BLaER1 treated with 17β-estradiol and CSF1 and Interleukin-3, amounts not matched to agents 10 nM and 100 nM (cell line): ENCODE measurements around the gene PLCB1.

Experiments used
- H3K27ac ChIP-seq, 11 experiments: shearing (Covaris generic); formaldehyde crosslinking; 2 replicates each; pipeline ENCODE4 v1.8.1; 2022
- H3K27me3 ChIP-seq, 11 experiments: shearing (Covaris generic); formaldehyde crosslinking; 2 replicates each; pipeline ENCODE4 v1.8.1; 2022
- H3K36me3 ChIP-seq, 11 experiments: shearing (Covaris generic); formaldehyde crosslinking; 2 replicates each; pipeline ENCODE4 v1.8.1; 2022
- H3K4me1 ChIP-seq, 10 experiments: shearing (Covaris generic); formaldehyde crosslinking; 2 replicates each; pipeline ENCODE4 v1.8.1; 2022
- H3K4me2 ChIP-seq, 11 experiments: shearing (Covaris generic); formaldehyde crosslinking; 2 replicates each; pipeline ENCODE4 v1.8.1; 2022
- H3K4me3 ChIP-seq, 10 experiments: shearing (Covaris generic); formaldehyde crosslinking; 2 replicates each; pipeline ENCODE4 v1.8.1; 2022
- H3K9ac ChIP-seq, 11 experiments: shearing (Covaris generic); formaldehyde crosslinking; 2 replicates each; pipeline ENCODE4 v1.8.1; 2022
- H3K9me3 ChIP-seq, 11 experiments: shearing (Covaris generic); formaldehyde crosslinking; replicated peaks in 1 of 11; 2 replicates each; pipeline ENCODE4 v1.8.1; 2022
- H4K20me1 ChIP-seq, 11 experiments: shearing (Covaris generic); formaldehyde crosslinking; 2 replicates each; pipeline ENCODE4 v1.8.1; 2022
- Cebpa-rat ChIP-seq, 11 experiments: shearing (Covaris generic); IDR thresholded peaks; 2 replicates each; pipeline ENCODE4 v1.8.1; 2022

Gene PLCB1

DNA sequence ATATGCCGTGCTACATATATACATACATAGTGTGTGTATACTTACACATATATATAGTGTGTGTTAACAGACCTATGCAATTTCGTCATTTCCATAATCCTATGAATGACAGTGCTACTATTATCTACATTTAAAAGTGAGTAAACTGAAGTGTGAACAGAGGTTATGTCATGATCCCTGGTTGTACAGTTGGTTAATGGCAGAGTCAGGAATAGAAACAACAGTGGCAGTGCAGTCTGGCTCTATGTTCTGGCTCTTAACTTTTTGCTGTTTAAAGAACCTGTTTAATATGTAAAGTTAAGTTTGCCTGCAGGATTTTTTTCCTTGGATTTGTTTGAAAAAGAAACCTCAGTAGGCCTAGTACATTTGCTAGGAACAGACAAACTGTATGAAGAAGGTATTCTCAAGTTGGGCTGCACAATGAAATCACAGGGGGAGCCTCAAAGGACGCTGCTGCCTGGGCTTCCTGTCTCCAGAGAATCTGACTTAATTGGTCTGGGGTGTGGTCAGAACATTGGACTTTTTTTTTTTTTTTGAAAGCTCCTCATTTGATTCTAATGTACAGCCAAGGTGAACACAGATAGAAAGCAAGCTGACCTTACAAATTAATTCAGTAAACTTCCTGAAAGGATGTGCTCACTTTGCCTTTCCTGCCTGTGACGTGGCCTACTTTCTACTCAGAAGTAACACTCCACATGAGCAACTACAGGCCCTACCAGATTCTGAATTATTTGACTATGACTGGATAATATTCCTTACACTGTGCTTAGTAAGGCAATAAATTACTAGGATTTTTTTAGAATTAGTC is 29.4 kb downstream of the PLCB1 start:
- no peaks in the 10 kb centered on the region for H3K27me3 ChIP-seq
- peaks cover 18 to 35% (median 29%) of the 10 kb centered on the region in 11 experiments for H3K9me3 ChIP-seq
- no peak for TF ChIP-seq Cebpa-rat (IDR thresholded peaks at IDR 0.05)
- no peaks in the 10 kb centered on the region for H4K20me1 ChIP-seq
- H3K4me3 ChIP-seq: no peak overlapping the region
- H3K4me2 ChIP-seq: peak overlapping the region in 10 of 11 experiments; percentile 9 to 59 (median 31); a peak in 14 of 22 replicates
- H3K36me3 ChIP-seq: peaks cover 0 to 34% (median 13%) of the 10 kb centered on the region in 11 experiments; a peak in 15 of 22 replicates
- H3K4me1 ChIP-seq: peaks cover 8 to 20% (median 16%) of the 10 kb centered on the region in 10 experiments
- H3K27ac ChIP-seq: peak overlapping the region in 1 of 11 experiments; percentile 10; a peak in 2 of 22 replicates
- H3K9ac ChIP-seq: no peak overlapping the region

DNA sequence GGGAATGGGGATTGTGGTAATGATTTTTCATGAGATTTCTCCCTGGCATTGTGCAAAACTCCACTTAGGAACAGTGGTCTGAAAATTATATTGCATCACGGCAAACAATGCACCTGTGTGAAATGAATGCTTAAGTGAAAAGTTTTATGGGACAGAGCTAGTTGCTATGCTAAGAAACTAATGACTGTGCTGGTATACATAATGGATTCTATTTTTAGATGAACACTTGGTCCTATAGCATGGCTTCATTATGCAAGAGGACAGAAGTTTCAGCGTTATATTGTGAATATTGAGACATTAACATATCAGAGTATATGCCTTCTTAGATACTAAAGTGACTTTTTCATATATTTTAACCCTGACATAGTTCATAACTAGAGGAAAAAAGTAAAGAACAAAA is 30.5 kb downstream of the PLCB1 start:
- H3K9ac ChIP-seq: no peak overlapping the region
- H3K4me1 ChIP-seq: peaks cover 0 to 10% (median 7%) of the 10 kb centered on the region in 10 experiments; a peak in 14 of 20 replicates
- no peak for TF ChIP-seq Cebpa-rat (IDR thresholded peaks at IDR 0.05)
- no peak overlapping the region for H3K4me3 ChIP-seq
- no peaks in the 10 kb centered on the region for H3K27me3 ChIP-seq
- no peak overlapping the region for H3K4me2 ChIP-seq
- no peaks in the 10 kb centered on the region for H4K20me1 ChIP-seq
- H3K9me3 ChIP-seq: peaks cover 18 to 30% (median 29%) of the 10 kb centered on the region in 11 experiments
- H3K36me3 ChIP-seq: peaks cover 0 to 34% (median 13%) of the 10 kb centered on the region in 11 experiments; a peak in 15 of 22 replicates
- H3K27ac ChIP-seq: no peak overlapping the region

DNA sequence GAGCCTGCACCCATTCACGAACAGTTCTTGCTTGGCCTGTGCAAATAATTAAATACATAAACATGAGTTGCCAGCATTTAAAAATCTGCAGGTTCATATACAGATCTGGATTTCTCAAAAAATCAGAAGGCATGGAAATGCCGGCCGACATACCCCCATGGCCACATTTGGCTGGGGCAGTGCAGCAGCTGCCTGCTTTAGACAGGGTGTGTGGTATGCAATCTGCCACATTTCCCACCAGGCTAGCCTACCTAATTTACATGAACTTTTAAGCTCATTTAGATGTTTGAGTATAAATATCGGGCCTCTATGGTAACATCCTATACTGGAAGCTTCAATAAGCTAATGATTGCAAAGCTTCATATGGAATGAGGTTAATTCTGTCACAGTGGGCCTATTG is 31.5 kb downstream of the PLCB1 start:
- H3K27ac ChIP-seq: no peak overlapping the region
- no peak for TF ChIP-seq Cebpa-rat (IDR thresholded peaks at IDR 0.05)

DNA sequence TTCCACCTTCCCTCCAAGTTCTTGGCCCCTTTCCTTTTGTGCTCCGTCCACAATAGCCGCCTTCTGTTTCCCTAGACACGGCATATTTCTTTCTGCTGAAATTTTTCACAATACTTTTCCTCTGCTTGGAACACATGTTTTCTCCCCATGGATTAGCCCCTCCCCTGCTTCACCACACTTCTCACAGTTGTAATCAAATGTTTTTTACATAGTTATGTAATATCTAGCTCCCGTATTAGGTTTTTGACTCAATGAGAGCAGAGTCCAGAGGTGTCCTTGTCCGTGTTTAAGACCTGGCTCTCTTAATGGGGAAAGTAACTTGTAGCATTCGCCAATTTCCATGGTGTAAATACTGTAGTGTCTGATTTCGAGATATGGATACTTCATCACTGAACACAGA is 34.7 kb downstream of the PLCB1 start:
- Histone ChIP-seq H3K4me2 (no peak overlapping the region), H3K9ac (no peak overlapping the region), H3K4me3 (no peak overlapping the region), H3K9me3 (peaks cover 0 to 6% (median 0%) of the 10 kb centered on the region in 11 experiments; a peak in 2 of 22 replicates), H3K27ac (no peak overlapping the region), H3K27me3 (no peaks in the 10 kb centered on the region), H4K20me1 (no peaks in the 10 kb centered on the region), H3K36me3 (peaks cover 0 to 12% (median 0%) of the 10 kb centered on the region in 11 experiments; a peak in 2 of 22 replicates), H3K4me1 (peaks cover 0 to 3% (median 2%) of the 10 kb centered on the region in 10 experiments; a peak in 14 of 20 replicates)
- TF ChIP-seq Cebpa-rat (IDR thresholded peaks at IDR 0.05): no peak

More for the DNA sequence above, 31.5 kb downstream of the PLCB1 start:
- Histone ChIP-seq H3K9ac (no peak overlapping the region), H3K4me3 (no peak overlapping the region), H4K20me1 (no peaks in the 10 kb centered on the region), H3K36me3 (peaks cover 0 to 26% (median 12%) of the 10 kb centered on the region in 11 experiments; a peak in 15 of 22 replicates), H3K4me1 (peaks cover 0 to 10% (median 7%) of the 10 kb centered on the region in 10 experiments; a peak in 14 of 20 replicates), H3K4me2 (no peak overlapping the region), H3K9me3 (peaks cover 12 to 21% (median 20%) of the 10 kb centered on the region in 11 experiments), H3K27me3 (no peaks in the 10 kb centered on the region)

DNA sequence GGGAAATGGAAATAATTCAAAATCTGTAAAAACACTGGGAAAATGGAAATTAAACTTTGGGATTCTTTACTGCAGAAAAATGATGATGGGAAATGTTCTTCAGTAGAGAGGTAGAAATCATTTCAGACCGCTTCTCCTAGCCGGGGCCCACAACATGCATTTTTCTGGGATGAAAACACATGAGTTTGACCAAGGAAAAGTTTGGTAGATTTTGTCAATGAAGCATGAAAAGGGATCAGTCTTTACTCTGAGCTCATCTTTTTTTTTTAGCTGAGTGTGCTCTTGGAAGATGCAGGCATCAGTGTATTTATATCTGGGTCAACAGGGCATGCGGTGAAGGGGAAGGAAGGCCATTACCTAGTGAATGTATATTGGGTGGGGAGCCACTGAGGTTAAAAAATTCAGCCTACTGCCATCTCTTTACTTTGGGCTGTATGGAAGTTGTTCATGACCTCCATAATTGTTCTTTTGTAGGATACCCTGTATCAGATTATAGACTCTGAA is 36.8 kb downstream of the PLCB1 start:
- H3K9ac ChIP-seq: no peak overlapping the region

DNA sequence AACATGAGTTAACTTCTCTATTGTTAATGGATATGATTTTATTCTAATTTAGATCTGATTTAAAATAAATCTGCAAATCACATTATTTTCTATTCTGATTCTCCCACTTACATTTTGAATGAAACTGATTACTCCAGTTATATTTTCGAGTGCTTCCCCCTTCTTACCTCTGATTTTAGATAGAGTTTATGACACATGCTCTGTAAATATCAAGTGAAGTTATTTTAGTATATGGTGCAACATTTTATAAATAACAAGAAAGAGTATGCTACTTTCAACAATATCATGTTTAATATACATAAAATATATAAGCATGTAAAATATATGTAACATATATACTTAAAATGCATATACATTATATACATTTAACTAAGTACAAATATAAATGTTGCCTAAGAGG is 38.9 kb downstream of the PLCB1 start:
- Histone ChIP-seq H3K9ac (no peak overlapping the region), H3K9me3 (peaks cover 0 to 12% (median 0%) of the 10 kb centered on the region in 11 experiments; a peak in 3 of 22 replicates), H3K4me2 (no peak overlapping the region), H3K4me3 (no peak overlapping the region), H3K27ac (no peak overlapping the region), H4K20me1 (no peaks in the 10 kb centered on the region), H3K27me3 (no peaks in the 10 kb centered on the region), H3K36me3 (peaks cover 0 to 18% (median 5%) of the 10 kb centered on the region in 11 experiments; a peak in 7 of 22 replicates), H3K4me1 (no peaks in the 10 kb centered on the region; a peak in 1 of 20 replicates)
- no peak for TF ChIP-seq Cebpa-rat (IDR thresholded peaks at IDR 0.05)

More for the DNA sequence above, 36.8 kb downstream of the PLCB1 start:
- no peak overlapping the region for H3K4me2 ChIP-seq
- H4K20me1 ChIP-seq: no peaks in the 10 kb centered on the region
- H3K4me3 ChIP-seq: no peak overlapping the region
- no peaks in the 10 kb centered on the region; a peak in 1 of 20 replicates for H3K4me1 ChIP-seq
- H3K36me3 ChIP-seq: peaks cover 0 to 19% (median 5%) of the 10 kb centered on the region in 11 experiments; a peak in 7 of 22 replicates
- no peak for TF ChIP-seq Cebpa-rat (IDR thresholded peaks at IDR 0.05)
- no peak overlapping the region for H3K27ac ChIP-seq
- peaks cover 0 to 12% (median 0%) of the 10 kb centered on the region in 11 experiments; a peak in 3 of 22 replicates for H3K9me3 ChIP-seq
- no peaks in the 10 kb centered on the region for H3K27me3 ChIP-seq

DNA sequence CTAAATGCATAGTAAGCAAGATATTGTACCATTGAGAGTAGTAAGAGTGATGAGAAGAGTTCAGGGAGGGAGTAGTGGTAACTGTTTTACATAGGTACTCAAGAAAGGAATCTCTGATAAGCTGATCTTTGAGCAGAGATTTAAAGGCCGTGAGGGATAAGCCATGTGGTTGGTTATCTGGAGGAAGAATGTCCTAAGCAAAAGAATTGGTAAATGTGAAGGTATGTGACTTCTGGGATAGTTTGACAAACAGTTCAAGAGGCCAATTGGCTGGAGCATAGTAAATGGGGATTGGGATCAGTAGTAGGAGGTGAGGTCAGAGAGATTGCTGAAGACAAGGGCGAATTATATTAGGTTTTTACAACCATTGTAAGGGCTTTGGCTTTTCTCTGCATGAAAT is 40.1 kb downstream of the PLCB1 start:
- Histone ChIP-seq H3K9me3 (peaks cover 0 to 12% (median 0%) of the 10 kb centered on the region in 11 experiments; a peak in 3 of 22 replicates), H3K27ac (no peak overlapping the region)

DNA sequence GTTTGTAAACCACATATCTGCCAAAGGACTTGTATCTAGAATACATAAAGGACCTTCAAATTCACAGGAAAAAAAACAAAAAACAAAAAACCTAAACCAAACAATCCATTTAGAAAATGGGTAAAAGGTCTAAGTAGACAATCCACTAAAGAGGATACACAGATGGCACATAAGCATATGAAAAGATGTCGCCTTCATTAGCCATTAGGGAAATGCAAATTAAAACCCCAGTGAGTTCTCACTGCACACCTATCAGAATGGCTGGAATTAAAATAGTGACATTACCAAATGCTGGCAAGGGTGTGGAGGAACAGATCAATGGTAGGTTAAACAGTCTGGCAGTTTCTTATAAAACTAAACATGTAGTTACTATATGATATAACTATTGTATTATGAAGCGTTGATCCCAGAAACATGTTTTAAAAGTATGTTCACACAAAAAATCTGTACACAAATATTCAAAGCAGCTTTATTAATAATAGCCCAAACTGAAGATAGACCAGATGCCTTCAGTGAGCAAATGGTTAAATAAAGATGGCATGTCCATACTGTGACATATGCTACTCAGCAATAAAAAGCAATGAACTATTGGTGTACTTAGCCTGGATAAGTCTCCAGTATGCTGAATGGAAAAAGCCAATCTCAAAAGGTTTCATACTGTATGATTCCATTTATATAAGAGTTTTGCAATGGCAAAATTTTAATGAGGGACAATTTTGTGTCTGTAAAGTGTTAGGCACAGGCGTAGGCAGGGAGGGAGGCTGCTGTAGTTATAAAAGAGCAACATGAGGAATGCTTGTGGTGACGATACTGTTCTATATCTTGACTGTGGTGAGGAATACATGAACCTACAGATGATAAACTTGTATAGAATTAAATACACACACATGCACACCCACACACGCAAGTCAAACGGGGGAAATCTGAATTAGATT is 43.9 kb downstream of the PLCB1 start:
- Histone ChIP-seq H3K9me3 (peaks cover 0 to 19% (median 8%) of the 10 kb centered on the region in 11 experiments; a peak in 4 of 22 replicates), H3K4me3 (no peak overlapping the region), H3K4me1 (no peaks in the 10 kb centered on the region; a peak in 1 of 20 replicates), H3K36me3 (peaks cover 0 to 13% (median 5%) of the 10 kb centered on the region in 11 experiments; a peak in 7 of 22 replicates), H3K4me2 (no peak overlapping the region), H3K9ac (no peak overlapping the region), H3K27ac (no peak overlapping the region), H4K20me1 (no peaks in the 10 kb centered on the region), H3K27me3 (no peaks in the 10 kb centered on the region)
- no peak for TF ChIP-seq Cebpa-rat (IDR thresholded peaks at IDR 0.05)

More for the DNA sequence above, 40.1 kb downstream of the PLCB1 start:
- TF ChIP-seq Cebpa-rat (IDR thresholded peaks at IDR 0.05): no peak
- no peak overlapping the region for H3K4me2 ChIP-seq
- no peaks in the 10 kb centered on the region for H3K27me3 ChIP-seq
- H3K9ac ChIP-seq: no peak overlapping the region
- no peaks in the 10 kb centered on the region for H4K20me1 ChIP-seq
- no peaks in the 10 kb centered on the region; a peak in 1 of 20 replicates for H3K4me1 ChIP-seq
- H3K36me3 ChIP-seq: peaks cover 0 to 13% (median 5%) of the 10 kb centered on the region in 11 experiments; a peak in 7 of 22 replicates
- H3K4me3 ChIP-seq: no peak overlapping the region
